GM12878 (cell line): ENCODE results near the gene TMED1. TPM values are rescaled to one million over a fixed set of nuclear protein-coding genes. Genes with fewer than 3 reads are reported as not detected.
"Not testable (repeated sequence)": the region's sequence is repeated elsewhere in the genome, so short reads cannot be mapped to it uniquely, and the experiment has no call there.

Experiments used
- ATAC-seq: fragments of 200-7000 bp; cut with Tn5 transposase; 3 replicates; pipeline ENCODE4 v1.9.1; 2020; ENCODE audit warnings: mild to moderate bottlenecking, moderate library complexity
- BruUV-seq: library from RNA; stranded (reverse); fragments of 400-500 nt; replicated peaks from 2 replicates; lab custom pipeline; 2021; lab: Mats Ljungman, UMichigan
- CTCF ChIA-PET: fragments of 300-600 bp; sonication (Branson Sonifier 250); formaldehyde crosslinking; extraction: SDS; loops from one replicate; lab custom pipeline; 2021; ENCODE audit warnings: inconsistent platforms; lab: Yijun Ruan, JAX
- POLR2A ChIA-PET: fragments of 350-600 bp; formaldehyde crosslinking; extraction: SDS; loops from one replicate; lab custom pipeline; 2021; ENCODE audit warnings: inconsistent platforms; lab: Charles Lee
- RAD21 ChIA-PET: fragments of 300-600 bp; sonication (Branson Sonifier 250); formaldehyde crosslinking; loops from one replicate; lab custom pipeline; 2023; ENCODE audit warnings: antibody characterized with exemption; ENCODE audit not compliant: unreplicated experiment; lab: Charles Lee
- SMC1A ChIA-PET: fragments of 300-600 bp; sonication (Branson Sonifier 250); formaldehyde crosslinking; loops from one replicate; lab custom pipeline; 2023; ENCODE audit not compliant: unreplicated experiment, uncharacterized antibody; lab: Charles Lee
- DNase-seq: peaks from one replicate; pipeline ENCODE4 v3.0.0-alpha.2; 2011; ENCODE audit warnings: low read depth, low spot score
- FAIRE-seq: peaks from 3 replicates; lab custom pipeline; 2011; peaks lifted over from hg19 to GRCh38; lab: Jason Lieb, UNC
- H2AFZ ChIP-seq: 2 replicates; pipeline ENCODE4 v1.6.0; 2011; ENCODE audit warnings: low read depth, low read length, control low read depth; ENCODE audit not compliant: control insufficient read depth
- H3K27ac ChIP-seq: 2 replicates; pipeline ENCODE4 v1.5.1; 2011; ENCODE audit warnings: control low read depth; ENCODE audit not compliant: control insufficient read depth, insufficient read depth
- H3K27me3 ChIP-seq, 2 experiments: replicated peaks in 1 of 2; 2 replicates each; pipeline versions ENCODE4 v1.6.0 to v1.6.1; 2011; ENCODE audit warnings: low read length in 1 of 2; ENCODE audit not compliant: control insufficient read depth in 2 of 2, insufficient read depth in 2 of 2
- H3K36me3 ChIP-seq, 2 experiments: 2 replicates each; pipeline ENCODE4 v1.5.1; 2011; ENCODE audit warnings: low read length in 1 of 2; ENCODE audit not compliant: control insufficient read depth in 2 of 2, insufficient read depth in 2 of 2
- H3K4me1 ChIP-seq: 2 replicates; pipeline ENCODE4 v1.6.1; 2011; ENCODE audit warnings: mild to moderate bottlenecking, low read length, moderate library complexity, mixed read lengths; ENCODE audit not compliant: control insufficient read depth, insufficient read depth
- H3K4me2 ChIP-seq: 2 replicates; pipeline ENCODE4 v1.6.0; 2011; ENCODE audit warnings: control low read depth; ENCODE audit not compliant: control insufficient read depth, insufficient read depth
- H3K4me3 ChIP-seq: fragments of 200-600 bp; sonication (generic); 2 replicates; pipeline ENCODE4 v1.5.1; 2016
- H3K79me2 ChIP-seq: 2 replicates; pipeline ENCODE4 v1.6.0; 2011; ENCODE audit warnings: low read length; ENCODE audit not compliant: control insufficient read depth, insufficient read depth
- H3K9ac ChIP-seq: 2 replicates; pipeline ENCODE4 v1.8.0; 2011; ENCODE audit warnings: low read length, control low read depth, mixed read lengths; ENCODE audit not compliant: control insufficient read depth, insufficient read depth
- H3K9me3 ChIP-seq: replicated peaks from 3 replicates; pipeline ENCODE4 v1.5.1; 2011; ENCODE audit warnings: mild to moderate bottlenecking, low read length; ENCODE audit not compliant: control insufficient read depth, insufficient read depth
- H4K20me1 ChIP-seq: 2 replicates; pipeline ENCODE4 v1.6.0; 2011; ENCODE audit not compliant: control insufficient read depth, insufficient read depth
- BCL11A ChIP-seq: IDR thresholded peaks from 2 replicates; pipeline ENCODE4 v1.6.1; 2011; ENCODE audit warnings: low read depth, low read length
- NKRF ChIP-seq: fragments of 450-650 bp; conservative IDR thresholded peaks from 2 replicates; pipeline ENCODE4 v1.6.1; 2017; ENCODE audit warnings: mild to moderate bottlenecking, moderate library complexity
- RELB ChIP-seq: fragments of 450-650 bp; IDR thresholded peaks from 2 replicates; pipeline ENCODE4 v1.6.1; 2017; ENCODE audit warnings: low read depth, mild to moderate bottlenecking, moderate library complexity
- SMARCA5 ChIP-seq: fragments of 450-650 bp; IDR thresholded peaks from 2 replicates; pipeline ENCODE4 v1.6.1; 2017; ENCODE audit warnings: mild to moderate bottlenecking
- WGBS: methylation state at CpG from one replicate; pipeline ENCODE4 v1.1.6; 2016; ENCODE audit warnings: low lambda C conversion rate; ENCODE audit not compliant: insufficient replicate concordance, insufficient coverage; ENCODE audit errors: missing lambda C conversion rate; 5-methylcytosine and 5-hydroxymethylcytosine counted together
- in situ Hi-C: fragments of 300-500 bp; cut with MboI; formaldehyde crosslinking; loops from 9 replicates; pipeline ENCODE4 v1.14.3; 2018; ENCODE audit warnings: mixed read lengths
- intact Hi-C: fragments of 100-400 bp; cut with micrococcal nuclease; formaldehyde crosslinking; loops from one replicate; pipeline ENCODE4 v1.14.2; 2022; ENCODE audit not compliant: unreplicated experiment
- polyA plus RNA-seq, 11 experiments: library from polyadenylated mRNA; depleted of rRNA in 4 of 11; unstranded in 6 of 11; stranded (reverse) in 5 of 11; fragments of >200 nt; fragmentation: Nextera tagmentation in 4 of 11; fragmentation: Illumina TruSeq in 1 of 11; extraction: Ambion mirVana in 4 of 11; extraction: Trizol in 1 of 11; gene quantifications; 1 replicate in 1 of 11; 2 replicates in 10 of 11; pipeline versions ENCODE4 v1.2.1 to v1.2.3, GENCODE V29; 2011 to 2016; ENCODE audit warnings: inconsistent platforms in 2 of 11, missing spikeins in 2 of 11, low read depth in 1 of 11
- total RNA-seq, 4 experiments: library from RNA; depleted of rRNA in 3 of 4; stranded (reverse); fragments of >200 nt in 3 of 4; fragmentation: Illumina TruSeq in 1 of 4; extraction: Trizol in 1 of 4; gene quantifications; 2 replicates each; pipeline versions ENCODE4 v1.2.1 to v1.2.3, GENCODE V29; 2013 to 2021

TMED1 gene
- total and polyA plus RNA-seq, 10 of the 15 experiments (the other 5 are each of a cell fraction or from before 2014, with no cell fraction given), result 0.60 to 23.1 (median 12.3) TPM

GRCh38 chr19:10877608-10878007, 41.6 kb upstream of the TMED1 start:
- H4K20me1 ChIP-seq, FAIRE-seq, H3K9me3 ChIP-seq, DNase-seq, in situ Hi-C loops, BruUV-seq, H2AFZ ChIP-seq, H3K27me3 ChIP-seq, ATAC-seq: not testable (repeated sequence)
- Histone ChIP-seq H3K9ac (peak overlapping the region; percentile 77), H3K4me2 (peak overlapping the region; percentile 100), H3K4me3 (peak overlapping the region; percentile 60), H3K4me1 (peaks cover 57% of the 10 kb centered on the region), H3K79me2 (peaks cover 90% of the 10 kb centered on the region), H3K27ac (peak overlapping the region; percentile 97), H3K36me3 (peaks cover 5 to 10% of the 10 kb centered on the region in 2 experiments)
- POLR2A ChIA-PET, result interaction anchor here (0.5 to 1.2 kb wide), 7 partner anchors 11 to 1057 kb away, joined by 3 to 9 read pairs (median 4); partner anchors contain the start of genes DNM2 and TYK2
- SMC1A ChIA-PET, result interaction anchor here (1.5 to 2.8 kb wide), 6 partner anchors 8 to 160 kb away, joined by 3 to 14 read pairs (median 7); partner anchors contain the start of gene DNM2
- RAD21 ChIA-PET, result interaction anchor here (0.8 to 3.4 kb wide), 8 partner anchors 9 to 91 kb away, joined by 3 to 25 read pairs (median 3); no protein-coding TSS in a partner anchor
- 76% methylated on average over 9 of the region's 9 CpGs for WGBS
- CTCF ChIA-PET, result interaction anchor here (0.7 to 3.5 kb wide), 9 partner anchors 10 to 167 kb away, joined by 3 to 20 read pairs (median 4); partner anchors contain the start of gene DNM2
- 0 out of 2 replicates have a peak, but pooled peaks have one; percentile 8 for TF ChIP-seq SMARCA5
- intact Hi-C loops, result loop anchor here (2.0 to 10.0 kb wide), 3 partner anchors 51 to 687 kb away; partner anchors contain the start of genes TIMM29 and YIPF2

- H2AFZ ChIP-seq, result no peak overlapping the region
- peaks cover 57% of the 10 kb centered on the region for H3K4me1 ChIP-seq
- BruUV-seq, result TSS peak; percentile 64
- ATAC-seq (peak; percentile 80), FAIRE-seq (peak; percentile 95), DNase-seq (peak; percentile 79)
- peak overlapping the region; percentile 97 for H3K27ac ChIP-seq
- H3K4me3 ChIP-seq, result peak overlapping the region; percentile 60
- under 1% methylated on average over 10 of the region's 10 CpGs for WGBS
- H3K4me2 ChIP-seq, result peak overlapping the region; percentile 100
- peaks cover 5 to 6% of the 10 kb centered on the region in 2 experiments for H3K36me3 ChIP-seq
- no peaks in the 10 kb centered on the region for H3K27me3 ChIP-seq
- CTCF ChIA-PET, result interaction anchor here (0.6 to 3.5 kb wide), 10 partner anchors 9 to 166 kb away, joined by 3 to 20 read pairs (median 4); partner anchors contain the start of gene DNM2
- H3K9me3 ChIP-seq, result no peaks in the 10 kb centered on the region
- peaks cover 91% of the 10 kb centered on the region for H3K79me2 ChIP-seq
- H3K9ac ChIP-seq, result peak overlapping the region; percentile 77
- RAD21 ChIA-PET, result interaction anchor here (0.8 to 3.4 kb wide), 6 partner anchors 11 to 85 kb away, joined by 3 to 25 read pairs (median 3); no protein-coding TSS in a partner anchor
- SMC1A ChIA-PET, result interaction anchor here (0.8 to 2.8 kb wide), 8 partner anchors 9 to 159 kb away, joined by 3 to 14 read pairs (median 4); partner anchors contain the start of gene DNM2
- in situ Hi-C loops, result no loop called here
- intact Hi-C loops, result loop anchor here (5.0 to 10.0 kb wide), 2 partner anchors 216 to 688 kb away; no protein-coding TSS in a partner anchor
- no peaks in the 10 kb centered on the region; the same call in 1 of the 2 replicates for H4K20me1 ChIP-seq
- POLR2A ChIA-PET, result interaction anchor here (0.6 to 1.1 kb wide), 6 partner anchors 11 to 1056 kb away, joined by 3 to 6 read pairs (median 3); no protein-coding TSS in a partner anchor
- peak; percentile 70 for TF ChIP-seq NKRF
- peak; percentile 93 for TF ChIP-seq BCL11A
- peak; percentile 93 for TF ChIP-seq RELB
These were observed 40.6 kb upstream of the TMED1 start for GRCh38 chr19:10876459-10877240.
